Esophagus squamous epithelium (tissue), 5 donors: ENCODE results near the gene DAAM1. TPM values are rescaled to one million over a fixed set of nuclear protein-coding genes. Genes with fewer than 3 reads are reported as not detected.

ENCODE experiments used
- DNase-seq: peaks from one replicate; lab custom pipeline; 2025; lab: John Stamatoyannopoulos, UW
- H3K27ac ChIP-seq, 4 donors: fragments of 200-600 bp; sonication (generic); one replicate each; pipeline ENCODE4 v1.5.1; 2016 to 2019; ENCODE audit warnings: mild to moderate bottlenecking in 1 of 4
- H3K27me3 ChIP-seq, 4 donors: fragments of 200-600 bp; sonication (generic); 1 replicate in 3 of 4; 2 replicates in 1 of 4; pipeline versions ENCODE4 v1.5.1 to v1.6.0; 2017 to 2021; ENCODE audit warnings: antibody characterized with exemption in 1 of 4
- H3K36me3 ChIP-seq, 3 donors: fragments of 200-600 bp; sonication (generic); one replicate each; pipeline ENCODE4 v1.5.1; 2016 to 2019
- H3K4me1 ChIP-seq, 3 donors: fragments of 200-600 bp; sonication (generic); one replicate each; pipeline ENCODE4 v1.5.1; 2017 to 2019
- H3K4me3 ChIP-seq, 4 donors: fragments of 200-600 bp; sonication (generic); 1 replicate in 3 of 4; 2 replicates in 1 of 4; pipeline ENCODE4 v1.5.1; 2016 to 2019; ENCODE audit warnings: mild to moderate bottlenecking in 2 of 4, moderate library complexity in 1 of 4
- H3K9me3 ChIP-seq, 3 donors: fragments of 200-600 bp; sonication (generic); one replicate each; pipeline ENCODE4 v1.5.1; 2016 to 2019
- POLR2A ChIP-seq, 4 donors: fragments of 450-650 bp; IDR thresholded peaks; one replicate each; pipeline ENCODE4 v1.6.1; 2017; ENCODE audit warnings: antibody characterized with exemption in 4 of 4, mild to moderate bottlenecking in 4 of 4, moderate library complexity in 3 of 4
- WGBS, 2 donors: methylation state at CpG; one replicate each; pipeline ENCODE4 v1.1.5; 2018; 5-methylcytosine and 5-hydroxymethylcytosine counted together
- intact Hi-C: fragments of 100-400 bp; cut with DNase I; formaldehyde crosslinking; loops from one replicate; pipeline ENCODE4 v1.15.0; 2022
- total RNA-seq, 4 donors: library from RNA; depleted of rRNA; stranded (reverse); fragments of >200 nt; gene quantifications; one replicate each; pipeline ENCODE4 v1.1.0, GENCODE V29; 2016
- TF ChIP-seq, protein P1 (sequence below), 6 experiments: fragments of 450-650 bp in 4 of 6; fragments of 200-600 bp in 2 of 6; sonication (generic) in 2 of 6; IDR thresholded peaks; one replicate each; pipeline ENCODE4 v1.5.1; 2016 to 2019; ENCODE audit warnings: antibody characterized with exemption in 6 of 6, mild to moderate bottlenecking in 4 of 6, moderate library complexity in 4 of 6
- donor health status: DM: yes; HTN: yes; CAD: no.

DAAM1 gene
- total RNA-seq, 4 donors from 2014 or later: 47.2 to 91.7 (median 64.0) TPM

DNA sequence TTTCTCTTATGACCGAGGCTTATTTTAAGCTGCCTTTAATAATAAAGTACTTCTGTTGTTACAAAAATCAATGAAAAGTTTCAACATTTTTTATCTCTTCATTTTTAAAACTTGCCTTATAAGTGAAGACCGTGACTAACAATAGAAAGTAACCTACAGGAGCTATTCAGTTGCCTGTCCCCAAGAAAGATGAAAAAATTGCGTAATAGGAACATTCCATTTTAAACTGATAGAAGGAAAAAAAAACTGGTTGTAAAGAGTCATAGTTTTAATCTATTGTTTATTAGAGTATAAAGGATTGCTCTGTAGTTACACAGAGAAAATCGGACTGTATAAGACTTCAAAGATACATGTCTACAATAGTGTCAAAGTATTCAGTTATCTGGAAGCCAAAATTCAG, 83.3 kb downstream of the DAAM1 start:
- Histone ChIP-seq H3K4me1 (peaks cover 16 to 43% (median 24%) of the 10 kb centered on the region in 3 donors), H3K4me3 (no peak overlapping the region), H3K36me3 (peaks cover 0 to 15% (median 0%) of the 10 kb centered on the region in 3 donors), H3K9me3 (no peaks in the 10 kb centered on the region), H3K27me3 (no peaks in the 10 kb centered on the region), H3K27ac (no peak overlapping the region)
- intact Hi-C loops: no loop called here
- DNase-seq: no peak
- TF ChIP-seq, protein P1, sequence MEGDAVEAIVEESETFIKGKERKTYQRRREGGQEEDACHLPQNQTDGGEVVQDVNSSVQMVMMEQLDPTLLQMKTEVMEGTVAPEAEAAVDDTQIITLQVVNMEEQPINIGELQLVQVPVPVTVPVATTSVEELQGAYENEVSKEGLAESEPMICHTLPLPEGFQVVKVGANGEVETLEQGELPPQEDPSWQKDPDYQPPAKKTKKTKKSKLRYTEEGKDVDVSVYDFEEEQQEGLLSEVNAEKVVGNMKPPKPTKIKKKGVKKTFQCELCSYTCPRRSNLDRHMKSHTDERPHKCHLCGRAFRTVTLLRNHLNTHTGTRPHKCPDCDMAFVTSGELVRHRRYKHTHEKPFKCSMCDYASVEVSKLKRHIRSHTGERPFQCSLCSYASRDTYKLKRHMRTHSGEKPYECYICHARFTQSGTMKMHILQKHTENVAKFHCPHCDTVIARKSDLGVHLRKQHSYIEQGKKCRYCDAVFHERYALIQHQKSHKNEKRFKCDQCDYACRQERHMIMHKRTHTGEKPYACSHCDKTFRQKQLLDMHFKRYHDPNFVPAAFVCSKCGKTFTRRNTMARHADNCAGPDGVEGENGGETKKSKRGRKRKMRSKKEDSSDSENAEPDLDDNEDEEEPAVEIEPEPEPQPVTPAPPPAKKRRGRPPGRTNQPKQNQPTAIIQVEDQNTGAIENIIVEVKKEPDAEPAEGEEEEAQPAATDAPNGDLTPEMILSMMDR (IDR thresholded peaks at IDR 0.05): no peak
- no peak for TF ChIP-seq POLR2A (IDR thresholded peaks at IDR 0.05)
- WGBS, 2 donors: 62 to 63% methylated on average over 4 of the region's 4 CpGs

DNA sequence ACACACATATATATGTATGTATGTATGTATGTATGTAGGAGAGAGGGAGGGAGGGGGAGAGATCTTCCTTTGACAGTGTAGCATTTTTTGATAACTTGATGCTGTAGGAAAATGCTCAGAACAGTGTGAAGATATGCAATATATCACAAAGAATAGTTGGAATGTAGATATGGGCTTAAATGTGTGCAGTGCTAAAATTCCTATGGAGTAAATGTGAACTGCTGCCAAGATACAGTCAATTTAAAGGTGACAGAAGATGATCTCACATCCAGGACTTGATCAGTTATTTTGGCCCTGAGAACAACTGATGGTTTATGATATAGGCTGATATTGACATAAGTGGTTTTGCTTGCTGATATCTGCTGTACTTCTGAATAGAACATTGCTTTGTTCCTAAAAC, 84.2 kb downstream of the DAAM1 start:
- Histone ChIP-seq H3K9me3 (no peaks in the 10 kb centered on the region), H3K27me3 (no peaks in the 10 kb centered on the region), H3K36me3 (peaks cover 0 to 15% (median 0%) of the 10 kb centered on the region in 3 donors), H3K4me1 (peaks cover 16 to 43% (median 26%) of the 10 kb centered on the region in 3 donors), H3K4me3 (no peak overlapping the region), H3K27ac (no peak overlapping the region)
- intact Hi-C loops: no loop called here
- no peak for DNase-seq
- TF ChIP-seq, protein P1 (IDR thresholded peaks at IDR 0.05): no peak
- TF ChIP-seq POLR2A (IDR thresholded peaks at IDR 0.05): no peak

DNA sequence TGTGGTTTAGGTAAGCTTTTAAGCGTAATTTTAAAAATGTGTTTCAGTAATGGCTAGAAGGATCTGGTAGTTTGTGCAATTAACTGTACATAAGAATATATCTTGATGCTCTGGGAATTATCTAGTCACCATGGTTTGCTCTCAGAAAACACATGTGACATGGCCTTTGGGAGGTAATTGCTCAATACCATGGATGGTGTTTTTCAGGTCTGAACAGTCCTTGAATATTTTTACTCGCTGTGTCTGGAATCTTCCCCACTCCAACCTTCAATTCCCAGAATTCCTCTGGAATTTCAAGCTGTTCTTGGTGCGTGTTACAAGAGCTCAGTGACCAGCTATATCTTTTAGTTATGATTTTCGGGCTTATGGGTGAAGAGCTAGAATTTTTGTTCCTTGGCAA, 85.3 kb downstream of the DAAM1 start:
- intact Hi-C loops: no loop called here
- H3K4me3 ChIP-seq: no peak overlapping the region
- TF ChIP-seq, protein P1 (IDR thresholded peaks at IDR 0.05): no peak
- no peak for TF ChIP-seq POLR2A (IDR thresholded peaks at IDR 0.05)
- no peaks in the 10 kb centered on the region for H3K9me3 ChIP-seq
- H3K27ac ChIP-seq: no peak overlapping the region
- no peaks in the 10 kb centered on the region for H3K27me3 ChIP-seq
- H3K36me3 ChIP-seq: peaks cover 0 to 13% (median 0%) of the 10 kb centered on the region in 3 donors
- H3K4me1 ChIP-seq: peaks cover 16 to 54% (median 31%) of the 10 kb centered on the region in 3 donors
- WGBS, 2 donors: 84 to 89% methylated on average over 4 of the region's 4 CpGs
- no peak for DNase-seq

DNA sequence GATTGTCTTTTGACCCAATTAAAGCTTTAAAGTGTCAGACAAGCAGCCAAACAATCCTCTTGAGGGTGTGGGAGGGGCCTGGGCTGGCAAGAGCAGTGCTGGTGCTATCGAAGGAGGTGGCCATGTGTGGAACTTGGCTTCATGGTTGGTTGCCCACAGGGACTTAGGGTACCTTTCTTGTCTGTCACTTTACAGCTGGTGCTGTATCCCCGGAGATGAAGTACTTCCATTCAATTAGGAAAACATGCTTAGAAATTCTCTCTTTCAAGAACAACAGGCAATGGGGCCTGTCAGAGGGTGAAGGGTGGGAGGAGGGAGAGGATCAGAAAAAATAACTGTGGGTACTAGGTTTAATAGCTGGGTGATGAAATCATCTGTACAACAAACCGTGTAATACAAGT, 86.5 kb downstream of the DAAM1 start:
- H3K27me3 ChIP-seq: no peaks in the 10 kb centered on the region
- TF ChIP-seq, protein P1 (IDR thresholded peaks at IDR 0.05): no peak
- TF ChIP-seq POLR2A (IDR thresholded peaks at IDR 0.05): no peak
- no peaks in the 10 kb centered on the region for H3K9me3 ChIP-seq
- WGBS, 2 donors: 25 to 37% methylated on average over 2 to 3 of the region's 3 CpGs
- DNase-seq: no peak
- peaks cover 0 to under 1% (median 0%) of the 10 kb centered on the region in 3 donors for H3K36me3 ChIP-seq
- H3K4me1 ChIP-seq: peaks cover 16 to 59% (median 31%) of the 10 kb centered on the region in 3 donors
- H3K27ac ChIP-seq: peak overlapping the region; percentile 56 to 75 (median 66)
- H3K4me3 ChIP-seq: no peak overlapping the region
- intact Hi-C loops: no loop called here

DNA sequence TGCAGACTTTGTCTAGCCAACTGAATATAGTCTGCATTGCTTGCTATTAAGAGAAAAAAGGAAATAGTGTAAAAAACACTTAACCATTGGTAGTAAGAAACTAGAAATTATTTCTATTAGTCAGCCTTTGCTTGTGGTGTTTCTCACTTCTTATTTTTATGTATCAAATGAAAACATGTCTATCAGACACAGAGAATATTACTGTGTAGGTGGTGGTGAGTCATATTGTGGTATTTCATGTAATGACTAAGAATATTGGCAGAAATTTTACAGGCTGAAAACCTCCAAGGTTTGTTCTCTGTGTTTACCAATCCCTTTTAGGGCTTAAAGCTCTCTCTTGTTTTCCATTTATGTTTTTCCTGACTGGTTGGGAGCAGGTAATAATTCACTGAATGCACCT, 87.2 kb downstream of the DAAM1 start:
- TF ChIP-seq, protein P1 (IDR thresholded peaks at IDR 0.05): no peak
- peak in 1 of 4 donors; percentile 16 for TF ChIP-seq POLR2A (IDR thresholded peaks at IDR 0.05)
- Histone ChIP-seq H3K36me3 (no peaks in the 10 kb centered on the region), H3K9me3 (no peaks in the 10 kb centered on the region), H3K4me1 (peaks cover 16 to 59% (median 31%) of the 10 kb centered on the region in 3 donors), H3K27ac (peak overlapping the region; percentile 50 to 75 (median 61)), H3K4me3 (no peak overlapping the region), H3K27me3 (no peaks in the 10 kb centered on the region)
- intact Hi-C loops: no loop called here
- no peak for DNase-seq
